SK-N-SH (cell line): ENCODE results near the gene PROCR. TPM values are rescaled to one million over a fixed set of nuclear protein-coding genes. Genes with fewer than 3 reads are reported as not detected.

Source experiments
- CTCF ChIA-PET: fragments of 300-600, 350-600 bp; formaldehyde crosslinking; extraction: SDS; loops from one replicate; lab custom pipeline; 2021; lab: Yijun Ruan, JAX
- POLR2A ChIA-PET: fragments of 350-600 bp; sonication (Branson Sonifier 250); formaldehyde crosslinking; extraction: SDS; loops from one replicate; lab custom pipeline; 2020; ENCODE audit warnings: antibody characterized with exemption, inconsistent platforms; lab: Yijun Ruan, JAX
- DNase-seq: peaks from one replicate; pipeline ENCODE4 v3.0.0; 2012
- H2AFZ ChIP-seq: fragments of 200-600 bp; sonication (generic); 2 replicates; pipeline ENCODE4 v1.8.1; 2016; ENCODE audit warnings: antibody characterized with exemption, mild to moderate bottlenecking, low read depth
- H3F3A ChIP-seq: fragments of 200-600 bp; sonication (generic); replicated peaks from 2 replicates; pipeline ENCODE3; 2016; ENCODE audit warnings: antibody characterized with exemption, mild to moderate bottlenecking; ENCODE audit not compliant: insufficient read depth
- H3K27ac ChIP-seq, 2 experiments: fragments of 200-500 bp in 1 of 2; fragments of 200-600 bp in 1 of 2; sonication (Bioruptor generic) in 1 of 2; sonication (generic), shearing (Covaris generic) in 1 of 2; 2 replicates each; pipeline versions ENCODE4 v1.5.1 to v1.6.1; 2014 to 2016; ENCODE audit warnings: low read depth in 2 of 2, inconsistent platforms in 1 of 2, low read length in 1 of 2, mild to moderate bottlenecking in 1 of 2, mixed read lengths in 1 of 2
- H3K27me3 ChIP-seq: fragments of 200-600 bp; sonication (generic), shearing (Covaris generic); 2 replicates; pipeline ENCODE4 v1.6.1; 2016; ENCODE audit warnings: mixed run types; ENCODE audit not compliant: insufficient read depth
- H3K36me3 ChIP-seq, 2 experiments: fragments of 200-500 bp in 1 of 2; fragments of 200-600 bp in 1 of 2; sonication (Bioruptor generic) in 1 of 2; sonication (generic) in 1 of 2; replicated peaks in 1 of 2; 2 replicates each; pipeline versions ENCODE3 to v1.5.1; 2014 to 2016; ENCODE audit warnings: low read length in 1 of 2, mild to moderate bottlenecking in 1 of 2; ENCODE audit not compliant: insufficient read depth in 2 of 2, control insufficient read depth in 1 of 2
- H3K4me1 ChIP-seq, 2 experiments: fragments of 200-500 bp in 1 of 2; fragments of 200-600 bp in 1 of 2; sonication (Bioruptor generic) in 1 of 2; sonication (generic), shearing (Covaris generic) in 1 of 2; 2 replicates each; pipeline versions ENCODE4 v1.5.1 to v1.6.1; 2014 to 2016; ENCODE audit warnings: low read depth in 1 of 2, low read length in 1 of 2, mixed run types in 1 of 2; ENCODE audit not compliant: insufficient read depth in 2 of 2, control insufficient read depth in 1 of 2
- H3K4me2 ChIP-seq: fragments of 200-600 bp; sonication (generic), shearing (Covaris generic); 2 replicates; pipeline ENCODE4 v1.6.1; 2017; ENCODE audit warnings: mixed run types
- H3K4me3 ChIP-seq, 2 experiments: fragments of 200-500 bp in 1 of 2; fragments of 200-600 bp in 1 of 2; sonication (Bioruptor generic) in 1 of 2; sonication (generic), shearing (Covaris generic) in 1 of 2; 2 replicates each; pipeline versions ENCODE4 v1.5.1 to v1.8.1; 2014 to 2016; ENCODE audit warnings: low read depth in 2 of 2, inconsistent platforms in 1 of 2, low read length in 1 of 2, mild to moderate bottlenecking in 1 of 2, mixed read lengths in 1 of 2, moderate library complexity in 1 of 2
- H3K79me2 ChIP-seq: fragments of 200-600 bp; sonication (generic); 2 replicates; pipeline ENCODE4 v1.8.1; 2017; ENCODE audit warnings: mild to moderate bottlenecking; ENCODE audit not compliant: insufficient read depth
- H3K9ac ChIP-seq: fragments of 200-600 bp; sonication (generic); 2 replicates; pipeline ENCODE4 v1.6.1; 2017; ENCODE audit warnings: mixed run types
- H3K9me2 ChIP-seq: fragments of 200-600 bp; sonication (generic); 2 replicates; pipeline ENCODE4 v1.6.1; 2017; ENCODE audit warnings: mixed run types
- H3K9me3 ChIP-seq: fragments of 200-600 bp; sonication (generic); 2 replicates; pipeline ENCODE4 v1.6.1; 2017; ENCODE audit warnings: mixed run types, mild to moderate bottlenecking, moderate library complexity
- H4K20me1 ChIP-seq: fragments of 200-600 bp; sonication (generic); 2 replicates; pipeline ENCODE4 v1.6.1; 2017; ENCODE audit warnings: mild to moderate bottlenecking, mixed run types; ENCODE audit not compliant: insufficient read depth
- CHD2 ChIP-seq: fragments of 150-350 bp; IDR thresholded peaks from 2 replicates; pipeline ENCODE4 v1.6.1; 2018; ENCODE audit warnings: low read length; ENCODE audit not compliant: partially characterized antibody
- ELF1 ChIP-seq: IDR thresholded peaks from 2 replicates; pipeline ENCODE4 v1.4.0; 2012
- FOSL2 ChIP-seq: IDR thresholded peaks from 2 replicates; pipeline ENCODE4 v1.4.0; 2012; ENCODE audit warnings: low read depth, mild to moderate bottlenecking, moderate library complexity, borderline replicate concordance
- FOXJ3 ChIP-seq: sonication (generic); formaldehyde crosslinking; IDR thresholded peaks from 2 replicates; pipeline ENCODE4 v1.5.1; 2020; ENCODE audit warnings: mild to moderate bottlenecking, missing genetic modification reagents
- GABPA ChIP-seq: IDR thresholded peaks from 2 replicates; pipeline ENCODE4 v1.4.0; 2012; ENCODE audit warnings: low read depth, mild to moderate bottlenecking
- GATA2 ChIP-seq: sonication (generic); formaldehyde crosslinking; IDR thresholded peaks from 2 replicates; pipeline ENCODE4 v1.5.0; 2020; ENCODE audit warnings: mild to moderate bottlenecking, missing genetic modification reagents
- MXI1 ChIP-seq: IDR thresholded peaks from 2 replicates; pipeline ENCODE4 v1.6.1; 2012; ENCODE audit warnings: mild to moderate bottlenecking, low read depth, low read length, improper control_type of control experiment
- NFIC ChIP-seq: IDR thresholded peaks from 2 replicates; pipeline ENCODE4 v1.4.0; 2012; ENCODE audit warnings: borderline replicate concordance
- POLR2AphosphoS5 ChIP-seq: IDR thresholded peaks from 2 replicates; pipeline ENCODE4 v1.6.1; 2012; ENCODE audit warnings: low read depth, low read length
- RAD21 ChIP-seq: IDR thresholded peaks from 2 replicates; pipeline ENCODE4 v1.6.1; 2012; ENCODE audit warnings: mild to moderate bottlenecking, low read length
- RCOR1 ChIP-seq: fragments of 150-350 bp; IDR thresholded peaks from 2 replicates; pipeline ENCODE4 v1.6.1; 2017; ENCODE audit warnings: antibody characterized with exemption, low read length
- RFX5 ChIP-seq: IDR thresholded peaks from 2 replicates; pipeline ENCODE4 v1.6.1; 2012; ENCODE audit warnings: mild to moderate bottlenecking, improper control_type of control experiment, low read length
- SMC3 ChIP-seq: IDR thresholded peaks from 2 replicates; pipeline ENCODE4 v1.6.1; 2012; ENCODE audit warnings: low read depth, low read length, improper control_type of control experiment
- TCF12 ChIP-seq: IDR thresholded peaks from 2 replicates; pipeline ENCODE4 v1.4.0; 2012
- USF1 ChIP-seq: IDR thresholded peaks from 2 replicates; pipeline ENCODE4 v1.4.0; 2012; ENCODE audit warnings: low read depth, borderline replicate concordance
- USF2 ChIP-seq: fragments of 150-350 bp; IDR thresholded peaks from 2 replicates; pipeline ENCODE4 v1.6.1; 2017; ENCODE audit warnings: antibody characterized with exemption, low read length, low read depth, borderline replicate concordance
- YY1 ChIP-seq: IDR thresholded peaks from 2 replicates; pipeline ENCODE4 v1.4.0; 2012; ENCODE audit warnings: low read depth, mild to moderate bottlenecking
- ZBTB33 ChIP-seq: IDR thresholded peaks from 2 replicates; pipeline ENCODE4 v1.4.0; 2012; ENCODE audit warnings: low read depth, borderline replicate concordance
- WGBS: methylation state at CpG from one replicate; pipeline ENCODE4 v1.1.6; 2017; ENCODE audit warnings: low lambda C conversion rate; 5-methylcytosine and 5-hydroxymethylcytosine counted together
- polyA plus RNA-seq, 3 experiments: library from polyadenylated mRNA; depleted of rRNA; stranded (reverse); fragments of >200 nt; gene quantifications; 2 replicates each; pipeline ENCODE4 v1.2.3, GENCODE V29; 2012

The PROCR gene
- polyA plus RNA-seq, 1 of the 3 experiments (the other 2 are of a cell fraction) = 23.5 TPM

- POLR2A ChIA-PET = no interaction called here
- H3K27me3 ChIP-seq = no peaks in the 10 kb centered on the region
- H3K4me1 ChIP-seq = peaks cover 0 to 7% of the 10 kb centered on the region in 2 experiments; a peak in 2 of 4 replicates
- H4K20me1 ChIP-seq = no peaks in the 10 kb centered on the region
- peaks cover 3% of the 10 kb centered on the region for H3F3A ChIP-seq
- no peak for DNase-seq
- H3K27ac ChIP-seq = no peak overlapping the region
- no peak overlapping the region for H3K4me2 ChIP-seq
- WGBS = 80% methylated on average over 7 of the region's 7 CpGs
- H3K9me2 ChIP-seq = no peaks in the 10 kb centered on the region
- no peak overlapping the region for H3K9ac ChIP-seq
- H3K9me3 ChIP-seq = no peaks in the 10 kb centered on the region
- H3K36me3 ChIP-seq = peaks cover 11 to 19% of the 10 kb centered on the region in 2 experiments
- H3K4me3 ChIP-seq = no peak overlapping the region
- H3K79me2 ChIP-seq = peaks cover 7% of the 10 kb centered on the region; the same call in 1 of the 2 replicates
- TF ChIP-seq NFIC = no peak
- no peak for TF ChIP-seq YY1
- TF ChIP-seq RFX5 = no peak
- no peak for TF ChIP-seq FOSL2
- TF ChIP-seq POLR2AphosphoS5 = no peak
- TF ChIP-seq RAD21 = no peak
- TF ChIP-seq SMC3 = no peak
- no peak for TF ChIP-seq MXI1
- no peak for TF ChIP-seq GABPA
- no peak for TF ChIP-seq CHD2
- TF ChIP-seq TCF12 = no peak
- TF ChIP-seq USF2 = no peak
- TF ChIP-seq USF1 = no peak
- TF ChIP-seq ZBTB33 = no peak
- TF ChIP-seq GATA2 (CRISPR knock-in tag) = no peak
- no peak for TF ChIP-seq FOXJ3 (CRISPR knock-in tag)
- no peak for TF ChIP-seq RCOR1
- TF ChIP-seq ELF1 = no peak
- CTCF ChIA-PET = interaction anchor here (0.5 to 4.3 kb wide), 37 partner anchors 9 to 307 kb away, joined by 3 to 51 read pairs (median 4); partner anchors contain the start of genes ACSS2, MMP24 and TRPC4AP
- no peak overlapping the region for H2AFZ ChIP-seq
These were observed 27.2 kb upstream of the PROCR start for GRCh38 chr20:35144694-35145093.
